Hematopoietic multipotent progenitor cell (in vitro differentiated cells): ENCODE data around the gene ANGEL2. TPM values are rescaled to one million over a fixed set of nuclear protein-coding genes. Genes with fewer than 3 reads are reported as not detected.

ENCODE experiments used
- DNase-seq, 3 donors: peaks; one replicate each; pipeline ENCODE4 v3.0.0-alpha.2; 2011 to 2015; ENCODE audit warnings: low read depth in 2 of 3, low spot score in 2 of 3
- total RNA-seq: library from RNA; depleted of rRNA; stranded (reverse); fragments of >200 nt; gene quantifications from one replicate; pipeline ENCODE4 v1.2.3, GENCODE V29; 2012

Gene ANGEL2
- total RNA-seq, 1 donor: 39.9 TPM

DNA sequence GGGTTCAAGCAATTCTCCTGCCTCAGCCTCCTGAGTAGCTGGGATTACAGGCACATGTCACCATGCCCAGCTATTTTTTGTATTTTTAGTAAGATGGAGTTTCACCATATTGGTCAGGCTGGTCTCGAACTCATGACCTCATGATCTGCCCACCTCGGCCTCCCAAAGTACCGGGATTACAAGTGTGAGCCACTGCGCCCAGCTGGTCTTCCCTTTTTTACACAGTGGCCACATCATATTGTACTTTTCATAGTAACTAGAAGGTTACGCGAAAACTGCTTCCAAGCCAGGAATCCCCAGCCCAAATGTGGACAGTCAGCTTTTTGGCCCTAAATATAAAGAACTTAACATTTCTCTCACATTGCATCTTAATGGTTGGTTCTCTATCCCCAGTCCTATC, 61.2 kb downstream of the ANGEL2 start:
- no peak for DNase-seq

GRCh38 chr1:212953321-212953720, 62.3 kb downstream of the ANGEL2 start:
- no peak for DNase-seq

GRCh38 chr1:212952641-212952976, 63.1 kb downstream of the ANGEL2 start:
- no peak for DNase-seq

GRCh38 chr1:212951947-212952640, 63.6 kb downstream of the ANGEL2 start:
- DNase-seq: no peak

- DNase-seq: no peak
Measured at GRCh38 chr1:212951126-212951946, 64.3 kb downstream of the ANGEL2 start.

DNA sequence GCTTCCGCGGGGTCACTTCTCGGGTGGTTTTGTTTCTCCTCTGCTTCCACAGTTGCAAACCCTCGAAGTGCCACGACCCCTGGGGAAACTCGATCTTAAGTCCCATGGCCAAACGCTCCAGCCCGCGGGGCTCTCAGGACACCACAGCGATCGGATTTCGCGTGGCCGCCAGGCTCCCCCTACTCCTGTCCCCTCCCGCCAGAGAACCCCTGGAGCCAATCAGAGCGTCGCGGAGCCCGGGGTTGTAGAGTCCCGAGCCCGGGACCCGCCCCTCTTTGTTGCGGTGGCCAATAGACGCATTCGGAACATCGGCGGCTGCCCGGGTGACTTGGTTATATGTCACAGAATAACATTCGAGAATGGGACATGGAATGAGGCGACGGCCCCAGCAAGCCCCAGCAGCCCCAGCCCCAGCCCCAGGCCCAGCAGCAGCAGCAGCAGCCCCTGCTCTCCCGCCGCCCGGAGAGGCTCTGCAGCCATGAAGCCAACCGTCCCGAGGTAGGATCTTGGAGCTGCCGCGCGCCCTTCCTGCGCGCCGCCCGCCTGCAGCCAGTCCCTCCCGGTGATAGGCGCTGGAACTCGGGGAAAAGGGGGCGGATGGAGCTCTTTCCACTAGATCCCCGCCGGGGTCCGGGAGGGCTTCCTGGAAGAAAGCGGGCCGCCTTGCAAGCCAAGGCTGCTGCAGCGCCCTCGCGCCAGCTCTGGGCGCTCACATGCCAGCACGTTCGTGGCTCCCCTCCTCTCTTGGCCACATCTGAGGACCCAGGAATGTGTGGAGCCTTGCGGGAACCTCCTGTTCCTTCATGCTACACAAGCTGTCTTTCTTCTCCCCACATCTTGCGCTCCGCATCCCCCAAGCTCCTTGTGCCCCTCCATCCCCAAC, 65.2 kb downstream of the ANGEL2 start, which contains the start of gene VASH2:
Gene VASH2, plus strand, starts transcription at position 299 of the 883 bp plus-strand sequence. CDS start 1,002 bp downstream, outside the sequence.
- DNase-seq: peak in 2 of 3 donors; percentile 78 to 86

DNA sequence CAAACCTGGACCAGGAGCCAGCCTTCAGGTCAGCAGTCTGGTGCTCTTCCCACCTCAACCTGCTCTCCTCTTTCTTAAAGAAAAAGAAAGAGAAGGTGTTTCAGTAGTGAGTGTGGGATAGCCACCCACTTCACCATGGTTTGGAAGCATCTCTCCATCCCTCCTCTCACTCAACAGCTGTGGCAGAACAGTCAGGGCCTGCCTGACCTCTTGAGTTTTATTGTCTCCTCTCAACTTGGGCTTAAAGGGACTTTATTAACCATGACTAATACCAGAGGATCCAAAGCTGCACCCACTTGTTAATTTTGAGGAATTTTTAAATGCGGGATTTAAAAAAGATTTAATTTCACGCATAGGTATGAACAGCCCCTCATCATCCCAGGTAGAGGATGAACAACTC, 65.9 kb downstream of the ANGEL2 start:
- DNase-seq: no peak

DNA sequence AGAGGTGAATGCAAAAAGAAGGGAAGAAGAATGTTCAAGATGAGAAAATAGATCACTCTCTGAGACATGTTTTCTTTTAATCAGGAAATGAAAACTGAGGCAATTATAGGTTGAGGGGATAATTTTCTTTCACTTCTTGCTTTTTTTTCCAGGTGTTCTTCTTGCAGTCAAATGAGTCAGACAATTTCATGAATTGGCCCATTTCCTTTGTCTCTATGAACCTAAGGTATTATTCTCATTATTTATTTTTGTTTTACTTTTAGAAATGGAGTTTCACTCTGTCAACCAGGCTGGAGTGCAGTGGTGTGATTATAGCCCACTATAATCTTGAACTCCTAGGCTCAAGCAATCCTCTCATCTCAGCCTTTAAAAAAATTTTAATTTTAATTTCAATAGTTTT, 68.8 kb downstream of the ANGEL2 start:
- DNase-seq: no peak

- DNase-seq: no peak
Measured at GRCh38 chr1:212945463-212946160, 70.1 kb downstream of the ANGEL2 start.

GRCh38 chr1:212945056-212945455, 70.6 kb downstream of the ANGEL2 start:
- no peak for DNase-seq

GRCh38 chr1:212944229-212944901, 71.3 kb downstream of the ANGEL2 start:
- no peak for DNase-seq

DNA sequence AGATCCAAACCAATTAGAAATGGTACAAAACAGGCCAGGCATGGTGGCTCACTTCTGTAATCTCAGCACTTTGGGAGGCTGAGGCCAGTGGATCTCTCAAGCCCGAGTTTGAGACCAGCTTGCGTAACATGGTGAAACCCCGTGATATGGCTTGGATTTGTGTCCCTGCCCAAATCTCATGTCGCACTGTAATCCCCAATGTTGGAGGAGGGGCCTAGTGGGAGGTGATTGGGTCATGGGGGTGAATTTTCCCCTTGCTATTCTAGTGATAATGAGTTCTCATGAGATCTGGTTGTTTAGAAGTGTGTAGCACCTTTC, 72.3 kb downstream of the ANGEL2 start:
- DNase-seq: no peak

DNA sequence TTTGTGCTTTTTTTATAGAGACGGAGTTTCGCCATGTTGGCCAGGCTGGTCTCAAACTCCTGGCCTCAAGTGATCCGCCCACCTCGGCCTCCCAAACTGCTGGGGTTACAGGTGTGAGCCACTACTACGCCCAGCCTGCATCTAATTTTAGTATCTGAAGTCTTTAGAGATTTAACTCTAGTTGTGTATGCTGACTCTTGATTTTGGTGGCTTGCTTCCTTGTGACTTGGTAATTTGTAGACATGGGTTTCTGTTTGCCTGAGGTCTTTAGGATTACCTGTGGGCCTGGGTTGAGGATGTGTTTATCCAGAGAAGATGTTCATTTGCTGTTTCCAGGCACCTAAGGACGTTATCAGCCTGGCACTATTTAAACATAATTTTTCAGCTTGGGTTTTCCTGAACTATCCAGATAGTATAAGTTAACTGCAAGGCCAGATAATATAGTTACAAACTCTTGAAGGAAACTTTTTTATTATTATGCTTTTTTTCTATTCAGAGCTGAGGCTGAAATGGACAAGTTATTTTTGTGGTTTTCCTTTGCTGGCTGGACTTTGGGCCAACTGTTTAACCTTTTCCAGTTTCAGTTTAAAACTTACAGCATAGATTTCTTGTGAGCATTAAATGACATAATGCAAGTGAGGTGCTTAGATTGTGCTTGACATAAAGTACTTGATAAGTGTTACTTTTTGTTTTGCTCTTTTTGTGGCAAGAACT, 72.8 kb downstream of the ANGEL2 start:
- no peak for DNase-seq

Other genes starting within 250 kb of the ANGEL2 start
- 43.9 TPM for gene NSL1, start 224.1 kb downstream of the ANGEL2 start, total RNA-seq
- 7.8 TPM for gene TATDN3, start 224.0 kb downstream of the ANGEL2 start, total RNA-seq
- gene SPATA45, start 168.2 kb downstream of the ANGEL2 start, total RNA-seq: not detected
- 18.3 TPM for gene FLVCR1, start 157.6 kb downstream of the ANGEL2 start, total RNA-seq
- gene VASH2, start 65.3 kb downstream of the ANGEL2 start, total RNA-seq: 0.81 TPM
- 15.6 TPM for gene RPS6KC1, start 35.4 kb upstream of the ANGEL2 start, total RNA-seq